Vagina (tissue), 2 donors: ENCODE data around the gene ASXL3. TPM values are rescaled to one million over a fixed set of nuclear protein-coding genes. Genes with fewer than 3 reads are reported as not detected.

ENCODE experiments used
- DNase-seq, 2 donors: peaks; one replicate each; pipeline ENCODE4 v3.0.0-alpha.2; 2017; ENCODE audit errors: extremely low spot score in 2 of 2
- H3K27ac ChIP-seq: fragments of 200-600 bp; sonication (generic); one replicate; pipeline ENCODE4 v1.5.1; 2019
- H3K27me3 ChIP-seq: fragments of 200-600 bp; sonication (generic); one replicate; pipeline ENCODE4 v1.5.1; 2019
- H3K36me3 ChIP-seq, 2 donors: fragments of 200-600 bp; sonication (generic); one replicate each; pipeline ENCODE4 v1.5.1; 2017 to 2019
- H3K4me1 ChIP-seq: fragments of 200-600 bp; sonication (generic); one replicate; pipeline ENCODE4 v1.5.1; 2019
- H3K4me3 ChIP-seq, 2 donors: fragments of 200-600 bp; sonication (generic); 1 replicate in 1 of 2; 2 replicates in 1 of 2; pipeline ENCODE4 v1.5.1; 2016 to 2019
- H3K9me3 ChIP-seq: fragments of 200-600 bp; sonication (generic); one replicate; pipeline ENCODE4 v1.5.1; 2019
- CTCF ChIP-seq, 3 experiments: fragments of 450-650 bp in 2 of 3; fragments of 200-600 bp in 1 of 3; sonication (generic) in 1 of 3; IDR thresholded peaks; one replicate each; pipeline ENCODE4 v1.5.1; 2017 to 2019; ENCODE audit warnings: antibody characterized with exemption in 3 of 3, mild to moderate bottlenecking in 2 of 3, moderate library complexity in 2 of 3
- POLR2A ChIP-seq, 2 donors: fragments of 450-650 bp; IDR thresholded peaks; one replicate each; pipeline ENCODE4 v1.6.1; 2017; ENCODE audit warnings: antibody characterized with exemption in 2 of 2, mild to moderate bottlenecking in 2 of 2, moderate library complexity in 2 of 2
- POLR2AphosphoS5 ChIP-seq, 2 donors: sonication (generic); formaldehyde crosslinking; IDR thresholded peaks; one replicate each; pipeline ENCODE4 v1.9.0; 2017; ENCODE audit warnings: antibody characterized with exemption in 2 of 2, mild to moderate bottlenecking in 2 of 2, low read depth in 1 of 2; ENCODE audit not compliant: insufficient read depth in 1 of 2
- intact Hi-C: fragments of 100-400 bp; cut with DNase I; formaldehyde crosslinking; loops from one replicate; pipeline ENCODE4 v1.15.1; 2023
- total RNA-seq: library from RNA; depleted of rRNA; stranded (reverse); fragments of >200 nt; gene quantifications from one replicate; pipeline ENCODE4 v1.2.3, GENCODE V29; 2016

Gene ASXL3
- total RNA-seq, 1 donor from 2014 or later: 5.9 TPM

GRCh38 chr18:33541316-33541715, 36.7 kb upstream of the ASXL3 start:
- DNase-seq: no peak
- TF ChIP-seq POLR2AphosphoS5 (IDR thresholded peaks at IDR 0.05; ENCODE audit: insufficient read depth in 1 of 2, low read depth in 1 of 2) (no peak), POLR2A (IDR thresholded peaks at IDR 0.05) (no peak), CTCF (IDR thresholded peaks at IDR 0.05) (no peak)
- Histone ChIP-seq H3K4me1 (no peaks in the 10 kb centered on the region), H3K27ac (no peak overlapping the region), H3K9me3 (no peaks in the 10 kb centered on the region), H3K27me3 (no peaks in the 10 kb centered on the region), H3K4me3 (no peak overlapping the region), H3K36me3 (no peaks in the 10 kb centered on the region)
- intact Hi-C loops: no loop called here

- intact Hi-C loops: no loop called here
- no peaks in the 10 kb centered on the region for H3K36me3 ChIP-seq
- no peak for TF ChIP-seq POLR2AphosphoS5 (IDR thresholded peaks at IDR 0.05; ENCODE audit: insufficient read depth in 1 of 2, low read depth in 1 of 2)
- TF ChIP-seq CTCF (IDR thresholded peaks at IDR 0.05): no peak
- TF ChIP-seq POLR2A (IDR thresholded peaks at IDR 0.05): no peak
- H3K27me3 ChIP-seq: no peaks in the 10 kb centered on the region
- no peaks in the 10 kb centered on the region for H3K9me3 ChIP-seq
- H3K4me3 ChIP-seq: no peak overlapping the region
- no peaks in the 10 kb centered on the region for H3K4me1 ChIP-seq
- no peak overlapping the region for H3K27ac ChIP-seq
- no peak for DNase-seq
These were observed 21.2 kb upstream of the ASXL3 start for GRCh38 chr18:33556846-33557245.

- Histone ChIP-seq H3K9me3 (no peaks in the 10 kb centered on the region), H3K36me3 (no peaks in the 10 kb centered on the region), H3K27me3 (no peaks in the 10 kb centered on the region), H3K4me1 (no peaks in the 10 kb centered on the region), H3K27ac (no peak overlapping the region), H3K4me3 (no peak overlapping the region)
- TF ChIP-seq CTCF (IDR thresholded peaks at IDR 0.05) (no peak), POLR2A (IDR thresholded peaks at IDR 0.05) (no peak), POLR2AphosphoS5 (IDR thresholded peaks at IDR 0.05; ENCODE audit: insufficient read depth in 1 of 2, low read depth in 1 of 2) (no peak)
- no peak for DNase-seq
- intact Hi-C loops: no loop called here
These were observed 20.3 kb upstream of the ASXL3 start for GRCh38 chr18:33557706-33558105.

GRCh38 chr18:33558529-33558928, 19.5 kb upstream of the ASXL3 start:
- no peak for DNase-seq
- intact Hi-C loops: no loop called here
- H3K36me3 ChIP-seq: no peaks in the 10 kb centered on the region
- no peaks in the 10 kb centered on the region for H3K9me3 ChIP-seq
- no peaks in the 10 kb centered on the region for H3K27me3 ChIP-seq
- H3K4me1 ChIP-seq: no peaks in the 10 kb centered on the region
- no peak overlapping the region for H3K4me3 ChIP-seq
- TF ChIP-seq POLR2AphosphoS5 (IDR thresholded peaks at IDR 0.05; ENCODE audit: insufficient read depth in 1 of 2, low read depth in 1 of 2) (no peak), CTCF (IDR thresholded peaks at IDR 0.05) (no peak), POLR2A (IDR thresholded peaks at IDR 0.05) (no peak)
- H3K27ac ChIP-seq: no peak overlapping the region

GRCh38 chr18:33560686-33561370, 17.2 kb upstream of the ASXL3 start:
- no peak overlapping the region for H3K4me3 ChIP-seq
- intact Hi-C loops: no loop called here
- TF ChIP-seq CTCF (IDR thresholded peaks at IDR 0.05) (no peak), POLR2A (IDR thresholded peaks at IDR 0.05) (no peak), POLR2AphosphoS5 (IDR thresholded peaks at IDR 0.05; ENCODE audit: insufficient read depth in 1 of 2, low read depth in 1 of 2) (no peak)
- no peaks in the 10 kb centered on the region for H3K36me3 ChIP-seq
- no peaks in the 10 kb centered on the region for H3K4me1 ChIP-seq
- no peak for DNase-seq
- no peaks in the 10 kb centered on the region for H3K27me3 ChIP-seq
- H3K9me3 ChIP-seq: no peaks in the 10 kb centered on the region
- no peak overlapping the region for H3K27ac ChIP-seq
